MCF 10A (cell line): ENCODE results near the gene PTGFRN. TPM values are rescaled to one million over a fixed set of nuclear protein-coding genes. Genes with fewer than 3 reads are reported as not detected.

Experiments used
- BruUV-seq: library from RNA; stranded (reverse); fragments of 400-500 nt; replicated peaks from 2 replicates; lab custom pipeline; 2021; lab: Mats Ljungman, UMichigan
- CTCF ChIA-PET: fragments of 300-600 bp; sonication (Branson Sonifier 250); formaldehyde crosslinking; extraction: SDS; loops from one replicate; lab custom pipeline; 2021; ENCODE audit warnings: antibody characterized with exemption, inconsistent platforms; lab: Yijun Ruan, JAX
- POLR2A ChIA-PET: fragments of 300-600, 350-650 bp; sonication (Branson Sonifier 250); formaldehyde crosslinking; extraction: SDS; loops from one replicate; lab custom pipeline; 2020; ENCODE audit warnings: antibody characterized with exemption, inconsistent platforms; lab: Yijun Ruan, JAX
- DNase-seq: peaks from one replicate; pipeline ENCODE4 v3.0.0-alpha.2; 2018; ENCODE audit not compliant: unreplicated experiment
- H3K27ac Mint-ChIP-seq: one replicate; pipeline ENCODE4 v1.8.0; 2022; ENCODE audit warnings: mild to moderate bottlenecking, low read depth, mixed read lengths; ENCODE audit not compliant: unreplicated experiment
- H3K27me3 Mint-ChIP-seq: one replicate; pipeline ENCODE4 v1.8.0; 2022; ENCODE audit warnings: mixed read lengths; ENCODE audit not compliant: insufficient read depth, unreplicated experiment
- H3K36me3 Mint-ChIP-seq: one replicate; pipeline ENCODE4 v1.8.0; 2022; ENCODE audit warnings: mild to moderate bottlenecking, moderate library complexity, mixed read lengths; ENCODE audit not compliant: insufficient read depth, unreplicated experiment
- H3K4me1 Mint-ChIP-seq: one replicate; pipeline ENCODE4 v1.8.0; 2022; ENCODE audit warnings: mixed read lengths; ENCODE audit not compliant: insufficient read depth, unreplicated experiment
- H3K4me3 Mint-ChIP-seq: one replicate; pipeline ENCODE4 v1.8.0; 2022; ENCODE audit warnings: mild to moderate bottlenecking, moderate library complexity, mixed read lengths; ENCODE audit not compliant: unreplicated experiment
- H3K9me3 Mint-ChIP-seq: one replicate; pipeline ENCODE4 v1.8.0; 2022; ENCODE audit warnings: mixed read lengths; ENCODE audit not compliant: unreplicated experiment
- intact Hi-C: fragments of 100-400 bp; cut with micrococcal nuclease; formaldehyde crosslinking; loops from 2 replicates; pipeline ENCODE4 v1.14.1; 2022
- total RNA-seq: library from RNA; stranded (reverse); gene quantifications from 2 replicates; pipeline ENCODE4 v1.2.3, GENCODE V29; 2022
- TF ChIP-seq, protein P1 (sequence below): fragments of 200-600 bp; IDR thresholded peaks from one replicate; pipeline ENCODE4 v1.8.0; 2022; ENCODE audit warnings: antibody characterized with exemption, mild to moderate bottlenecking; ENCODE audit not compliant: unreplicated experiment

PTGFRN gene
- total RNA-seq, 1 experiment from 2014 or later = 45.2 TPM

DNA sequence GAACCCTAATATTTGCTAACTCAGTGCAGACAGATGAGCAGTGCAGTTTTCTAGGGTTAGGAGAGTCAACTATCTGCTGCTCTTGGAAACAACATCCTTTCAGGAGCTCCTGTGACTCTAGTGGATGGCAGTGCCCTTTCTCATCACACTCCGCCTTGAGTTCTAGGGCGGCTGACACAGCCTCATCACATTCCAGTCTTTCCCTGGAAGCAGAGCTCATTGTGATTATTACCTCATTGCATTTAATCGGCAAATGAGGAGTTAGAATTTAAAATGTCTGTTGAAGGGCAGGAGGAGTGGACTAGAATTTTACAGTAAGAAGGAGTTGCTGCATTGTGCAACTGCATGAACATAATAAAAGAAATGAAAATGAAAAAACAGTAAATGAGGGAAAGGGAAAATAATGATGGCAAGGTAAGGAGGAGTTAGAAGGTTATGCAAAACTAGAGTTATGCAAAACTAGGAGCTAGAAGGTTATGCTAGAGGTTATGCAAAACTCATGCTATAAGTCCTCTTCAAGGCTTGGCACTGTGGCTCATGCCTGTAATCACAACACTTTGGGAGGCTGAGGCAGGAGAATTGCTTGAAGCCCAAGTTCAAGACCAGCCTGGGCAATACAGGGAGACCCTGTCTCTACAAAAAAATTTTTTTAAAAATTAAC, 6.9 kb upstream of the PTGFRN start:
- Mint-ChIP-seq H3K4me3 (no peak overlapping the region), H3K27ac (no peak overlapping the region), H3K36me3 (no peaks in the 10 kb centered on the region), H3K27me3 (no peaks in the 10 kb centered on the region), H3K4me1 (peaks cover 4% of the 10 kb centered on the region), H3K9me3 (no peaks in the 10 kb centered on the region)
- no peak for DNase-seq
- TF ChIP-seq, protein P1, sequence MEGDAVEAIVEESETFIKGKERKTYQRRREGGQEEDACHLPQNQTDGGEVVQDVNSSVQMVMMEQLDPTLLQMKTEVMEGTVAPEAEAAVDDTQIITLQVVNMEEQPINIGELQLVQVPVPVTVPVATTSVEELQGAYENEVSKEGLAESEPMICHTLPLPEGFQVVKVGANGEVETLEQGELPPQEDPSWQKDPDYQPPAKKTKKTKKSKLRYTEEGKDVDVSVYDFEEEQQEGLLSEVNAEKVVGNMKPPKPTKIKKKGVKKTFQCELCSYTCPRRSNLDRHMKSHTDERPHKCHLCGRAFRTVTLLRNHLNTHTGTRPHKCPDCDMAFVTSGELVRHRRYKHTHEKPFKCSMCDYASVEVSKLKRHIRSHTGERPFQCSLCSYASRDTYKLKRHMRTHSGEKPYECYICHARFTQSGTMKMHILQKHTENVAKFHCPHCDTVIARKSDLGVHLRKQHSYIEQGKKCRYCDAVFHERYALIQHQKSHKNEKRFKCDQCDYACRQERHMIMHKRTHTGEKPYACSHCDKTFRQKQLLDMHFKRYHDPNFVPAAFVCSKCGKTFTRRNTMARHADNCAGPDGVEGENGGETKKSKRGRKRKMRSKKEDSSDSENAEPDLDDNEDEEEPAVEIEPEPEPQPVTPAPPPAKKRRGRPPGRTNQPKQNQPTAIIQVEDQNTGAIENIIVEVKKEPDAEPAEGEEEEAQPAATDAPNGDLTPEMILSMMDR = no peak
- POLR2A ChIA-PET = interaction anchor here (1.2 to 1.7 kb wide), 2 partner anchors 21 to 23 kb away, joined by 3 to 8 read pairs; no protein-coding TSS in a partner anchor
- CTCF ChIA-PET = interaction anchor here (0.9 to 1.3 kb wide), 2 partner anchors 9 to 21 kb away, joined by 3 read pairs; no protein-coding TSS in a partner anchor
- no TSS peak for BruUV-seq
- intact Hi-C loops = no loop called here

DNA sequence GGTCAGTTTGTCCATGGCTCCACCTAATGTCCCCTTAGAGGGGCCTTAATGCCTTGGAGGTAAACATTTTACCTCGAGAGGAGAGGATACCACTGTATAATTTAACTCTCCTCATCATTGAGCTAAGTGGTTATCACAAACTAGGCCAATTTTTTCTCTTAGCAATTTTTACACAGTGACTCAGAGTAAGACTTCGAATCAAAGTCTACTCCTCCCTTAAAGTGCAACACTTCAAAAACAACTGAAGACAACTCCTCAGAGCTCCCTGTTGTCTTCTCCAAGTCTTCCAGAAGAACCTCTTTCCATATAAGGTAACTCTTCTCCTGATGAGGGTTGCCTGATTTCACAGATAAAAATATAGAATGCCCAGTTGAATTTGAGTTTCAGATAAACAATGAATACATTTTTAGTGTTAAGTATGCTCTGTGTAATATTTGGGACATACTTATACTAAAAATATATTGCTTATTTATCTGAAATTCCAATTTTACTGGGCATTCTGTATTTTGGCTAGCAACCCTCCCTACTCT, 4.9 kb upstream of the PTGFRN start:
- intact Hi-C loops = no loop called here
- Mint-ChIP-seq H3K4me1 (peaks cover 10% of the 10 kb centered on the region), H3K36me3 (no peaks in the 10 kb centered on the region), H3K9me3 (no peaks in the 10 kb centered on the region), H3K4me3 (no peak overlapping the region), H3K27me3 (no peaks in the 10 kb centered on the region), H3K27ac (no peak overlapping the region)
- TF ChIP-seq, protein P1 = no peak
- POLR2A ChIA-PET = no interaction called here
- BruUV-seq = no TSS peak
- no peak for DNase-seq
- CTCF ChIA-PET = interaction anchor here (0.6 to 1.6 kb wide), 2 partner anchors 22 to 60 kb away, joined by 3 to 4 read pairs; no protein-coding TSS in a partner anchor

DNA sequence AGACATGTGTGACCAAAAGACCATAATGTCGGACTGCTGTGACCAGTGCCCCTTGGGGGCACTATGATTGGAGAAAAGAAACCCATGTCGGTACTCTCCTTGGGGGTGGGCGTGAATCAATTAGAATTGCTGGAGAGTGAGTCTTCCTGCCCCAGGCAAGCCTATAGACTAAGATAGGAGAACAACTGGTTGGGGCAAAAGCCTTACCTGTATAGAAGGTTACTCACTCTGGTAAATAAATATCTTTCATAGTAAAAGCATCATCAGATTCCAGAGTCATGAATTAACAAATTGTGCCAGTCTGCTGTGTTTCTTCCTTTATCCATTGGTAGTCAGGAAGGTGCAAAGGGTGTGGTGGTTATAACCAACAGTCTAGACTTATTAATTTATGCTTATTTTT, 2.9 kb upstream of the PTGFRN start:
- ChIA-PET CTCF (no interaction called here), POLR2A (interaction anchor here (0.6 kb wide), 1 partner anchor 53 kb away, joined by 3 read pairs; no protein-coding TSS in a partner anchor)
- H3K27ac Mint-ChIP-seq = peak overlapping the region; percentile 16
- peaks cover 10% of the 10 kb centered on the region for H3K4me1 Mint-ChIP-seq
- no peaks in the 10 kb centered on the region for H3K27me3 Mint-ChIP-seq
- TF ChIP-seq, protein P1 = no peak
- intact Hi-C loops = no loop called here
- no peaks in the 10 kb centered on the region for H3K36me3 Mint-ChIP-seq
- DNase-seq = no peak
- H3K4me3 Mint-ChIP-seq = no peak overlapping the region
- no peaks in the 10 kb centered on the region for H3K9me3 Mint-ChIP-seq
- BruUV-seq = no TSS peak

DNA sequence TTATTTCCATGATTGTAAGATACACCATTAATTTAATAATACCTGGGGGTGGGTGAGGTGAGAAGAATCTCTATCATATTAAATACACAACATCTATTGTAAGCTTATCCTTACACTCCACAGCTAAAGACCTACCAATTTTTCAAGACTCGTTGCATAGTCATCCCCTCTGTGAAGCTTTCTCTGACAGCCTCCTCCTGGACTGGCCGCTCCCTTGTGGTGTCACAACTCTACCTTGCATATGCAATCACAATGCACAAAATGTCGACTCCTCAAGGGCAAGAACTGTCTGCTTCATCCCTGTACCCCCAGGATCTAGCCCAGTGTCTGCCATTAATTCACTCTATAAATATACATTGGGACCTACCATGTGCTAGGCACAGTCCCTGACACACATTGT, 2.4 kb upstream of the PTGFRN start:
- Mint-ChIP-seq H3K27ac (peak overlapping the region; percentile 16), H3K9me3 (no peaks in the 10 kb centered on the region), H3K27me3 (no peaks in the 10 kb centered on the region), H3K4me3 (no peak overlapping the region), H3K36me3 (no peaks in the 10 kb centered on the region), H3K4me1 (peaks cover 10% of the 10 kb centered on the region)
- no peak for DNase-seq
- CTCF ChIA-PET = no interaction called here
- no TSS peak for BruUV-seq
- TF ChIP-seq, protein P1 = no peak
- POLR2A ChIA-PET = interaction anchor here (0.6 kb wide), 1 partner anchor 54 kb away, joined by 3 read pairs; no protein-coding TSS in a partner anchor
- intact Hi-C loops = no loop called here
